ENCODE data around the gene DNAH10. TPM values are rescaled to one million over a fixed set of nuclear protein-coding genes. Genes with fewer than 3 reads are reported as not detected.

Gene DNAH10
- total RNA-seq, 1 experiment from 2014 or later = 0.39 TPM

- POLR2A ChIA-PET = no interaction called here
- Histone ChIP-seq H3K27ac (ENCODE audit: low read length) (no peak overlapping the region), H3K4me1 (ENCODE audit: control insufficient read depth, insufficient read depth, low read length) (no peaks in the 10 kb centered on the region), H3K27me3 (ENCODE audit: control insufficient read depth, insufficient read depth, low read length) (peaks cover 3% of the 10 kb centered on the region; the same call in 1 of the 2 replicates), H3K9me3 (ENCODE audit: control insufficient read depth, insufficient read depth, low read depth, low read length) (no peaks in the 10 kb centered on the region), H3K36me3 (ENCODE audit: control insufficient read depth, insufficient read depth, low read length) (no peaks in the 10 kb centered on the region), H3K4me3 (ENCODE audit: low read depth in 2 of 2, low read length in 2 of 2) (no peak overlapping the region)
- CTCF ChIA-PET = no interaction called here
- ATAC-seq (no peak), DNase-seq (ENCODE audit: low read depth, low spot score) (no peak)
- TF ChIP-seq TCF7L2 (IDR thresholded peaks at IDR 0.05; ENCODE audit: low read depth, low read length) = no peak
- TF ChIP-seq, protein P1, sequence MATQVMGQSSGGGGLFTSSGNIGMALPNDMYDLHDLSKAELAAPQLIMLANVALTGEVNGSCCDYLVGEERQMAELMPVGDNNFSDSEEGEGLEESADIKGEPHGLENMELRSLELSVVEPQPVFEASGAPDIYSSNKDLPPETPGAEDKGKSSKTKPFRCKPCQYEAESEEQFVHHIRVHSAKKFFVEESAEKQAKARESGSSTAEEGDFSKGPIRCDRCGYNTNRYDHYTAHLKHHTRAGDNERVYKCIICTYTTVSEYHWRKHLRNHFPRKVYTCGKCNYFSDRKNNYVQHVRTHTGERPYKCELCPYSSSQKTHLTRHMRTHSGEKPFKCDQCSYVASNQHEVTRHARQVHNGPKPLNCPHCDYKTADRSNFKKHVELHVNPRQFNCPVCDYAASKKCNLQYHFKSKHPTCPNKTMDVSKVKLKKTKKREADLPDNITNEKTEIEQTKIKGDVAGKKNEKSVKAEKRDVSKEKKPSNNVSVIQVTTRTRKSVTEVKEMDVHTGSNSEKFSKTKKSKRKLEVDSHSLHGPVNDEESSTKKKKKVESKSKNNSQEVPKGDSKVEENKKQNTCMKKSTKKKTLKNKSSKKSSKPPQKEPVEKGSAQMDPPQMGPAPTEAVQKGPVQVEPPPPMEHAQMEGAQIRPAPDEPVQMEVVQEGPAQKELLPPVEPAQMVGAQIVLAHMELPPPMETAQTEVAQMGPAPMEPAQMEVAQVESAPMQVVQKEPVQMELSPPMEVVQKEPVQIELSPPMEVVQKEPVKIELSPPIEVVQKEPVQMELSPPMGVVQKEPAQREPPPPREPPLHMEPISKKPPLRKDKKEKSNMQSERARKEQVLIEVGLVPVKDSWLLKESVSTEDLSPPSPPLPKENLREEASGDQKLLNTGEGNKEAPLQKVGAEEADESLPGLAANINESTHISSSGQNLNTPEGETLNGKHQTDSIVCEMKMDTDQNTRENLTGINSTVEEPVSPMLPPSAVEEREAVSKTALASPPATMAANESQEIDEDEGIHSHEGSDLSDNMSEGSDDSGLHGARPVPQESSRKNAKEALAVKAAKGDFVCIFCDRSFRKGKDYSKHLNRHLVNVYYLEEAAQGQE (IDR thresholded peaks at IDR 0.05; ENCODE audit: insufficient read depth in 1 of 2, low read depth in 2 of 2, low read length in 1 of 2) = no peak
- TF ChIP-seq, protein P2, sequence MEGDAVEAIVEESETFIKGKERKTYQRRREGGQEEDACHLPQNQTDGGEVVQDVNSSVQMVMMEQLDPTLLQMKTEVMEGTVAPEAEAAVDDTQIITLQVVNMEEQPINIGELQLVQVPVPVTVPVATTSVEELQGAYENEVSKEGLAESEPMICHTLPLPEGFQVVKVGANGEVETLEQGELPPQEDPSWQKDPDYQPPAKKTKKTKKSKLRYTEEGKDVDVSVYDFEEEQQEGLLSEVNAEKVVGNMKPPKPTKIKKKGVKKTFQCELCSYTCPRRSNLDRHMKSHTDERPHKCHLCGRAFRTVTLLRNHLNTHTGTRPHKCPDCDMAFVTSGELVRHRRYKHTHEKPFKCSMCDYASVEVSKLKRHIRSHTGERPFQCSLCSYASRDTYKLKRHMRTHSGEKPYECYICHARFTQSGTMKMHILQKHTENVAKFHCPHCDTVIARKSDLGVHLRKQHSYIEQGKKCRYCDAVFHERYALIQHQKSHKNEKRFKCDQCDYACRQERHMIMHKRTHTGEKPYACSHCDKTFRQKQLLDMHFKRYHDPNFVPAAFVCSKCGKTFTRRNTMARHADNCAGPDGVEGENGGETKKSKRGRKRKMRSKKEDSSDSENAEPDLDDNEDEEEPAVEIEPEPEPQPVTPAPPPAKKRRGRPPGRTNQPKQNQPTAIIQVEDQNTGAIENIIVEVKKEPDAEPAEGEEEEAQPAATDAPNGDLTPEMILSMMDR (IDR thresholded peaks at IDR 0.05) = no peak
- TF ChIP-seq SIN3A (IDR thresholded peaks at IDR 0.05; ENCODE audit: borderline replicate concordance, insufficient read depth, low read depth, low read length) = no peak
- no peak for TF ChIP-seq POLR2AphosphoS5 (IDR thresholded peaks at IDR 0.05; ENCODE audit: low read depth, low read length)
- no TSS peak for BruUV-seq (replicated peaks)
- intact Hi-C loops (cut with micrococcal nuclease; ENCODE audit: unreplicated experiment) (no loop called here), in situ Hi-C loops (cut with HindIII; ENCODE audit: low pct_unique_long_range_greater_than_20kb, low sequenced_read_pairs) (no loop called here)
Measured at GRCh38 chr12:123798518-123798917, 36.4 kb downstream of the DNAH10 start.

- ChIA-PET POLR2A (no interaction called here), CTCF (no interaction called here)
- no TSS peak for BruUV-seq (replicated peaks)
- no peak overlapping the region for H3K4me3 ChIP-seq (ENCODE audit: low read depth in 2 of 2, low read length in 2 of 2)
- no peaks in the 10 kb centered on the region for H3K4me1 ChIP-seq (ENCODE audit: control insufficient read depth, insufficient read depth, low read length)
- no peaks in the 10 kb centered on the region for H3K9me3 ChIP-seq (ENCODE audit: control insufficient read depth, insufficient read depth, low read depth, low read length)
- H3K27me3 ChIP-seq (ENCODE audit: control insufficient read depth, insufficient read depth, low read length) = peaks cover 3% of the 10 kb centered on the region; the same call in 1 of the 2 replicates
- H3K36me3 ChIP-seq (ENCODE audit: control insufficient read depth, insufficient read depth, low read length) = no peaks in the 10 kb centered on the region
- no peak for DNase-seq (ENCODE audit: low read depth, low spot score)
- no peak for ATAC-seq
- in situ Hi-C loops (cut with HindIII; ENCODE audit: low pct_unique_long_range_greater_than_20kb, low sequenced_read_pairs) (no loop called here), intact Hi-C loops (cut with micrococcal nuclease; ENCODE audit: unreplicated experiment) (no loop called here)
- no peak overlapping the region for H3K27ac ChIP-seq (ENCODE audit: low read length)
- TF ChIP-seq, protein P1 (IDR thresholded peaks at IDR 0.05; ENCODE audit: insufficient read depth in 1 of 2, low read depth in 2 of 2, low read length in 1 of 2) = no peak
- TF ChIP-seq TCF7L2 (IDR thresholded peaks at IDR 0.05; ENCODE audit: low read depth, low read length) = no peak
- no peak for TF ChIP-seq SIN3A (IDR thresholded peaks at IDR 0.05; ENCODE audit: borderline replicate concordance, insufficient read depth, low read depth, low read length)
- TF ChIP-seq, protein P2 (IDR thresholded peaks at IDR 0.05) = no peak
- TF ChIP-seq POLR2AphosphoS5 (IDR thresholded peaks at IDR 0.05; ENCODE audit: low read depth, low read length) = no peak
Measured at GRCh38 chr12:123799227-123799626, 37.1 kb downstream of the DNAH10 start.
